HUES6 (cell line): Measurements from ENCODE around the gene JPH3.

Source experiments
- H3K27ac ChIP-seq: 2 replicates; pipeline ENCODE4 v1.7.0; 2013; ENCODE audit warnings: low read depth, mild to moderate bottlenecking, low read length, inconsistent platforms
- H3K27me3 ChIP-seq: 2 replicates; pipeline ENCODE4 v1.6.1; 2013; ENCODE audit warnings: low read length; ENCODE audit not compliant: control insufficient read depth, insufficient read depth
- H3K36me3 ChIP-seq: 2 replicates; pipeline ENCODE4 v1.6.1; 2013; ENCODE audit warnings: low read length; ENCODE audit not compliant: control insufficient read depth, insufficient read depth
- H3K4me1 ChIP-seq: 2 replicates; pipeline ENCODE4 v1.6.1; 2013; ENCODE audit warnings: low read length; ENCODE audit not compliant: control insufficient read depth, insufficient read depth
- H3K4me3 ChIP-seq: 2 replicates; pipeline ENCODE4 v1.5.1; 2013; ENCODE audit warnings: low read depth, low read length
- H3K9ac ChIP-seq: one replicate; pipeline ENCODE4 v1.6.1; 2013; ENCODE audit warnings: mild to moderate bottlenecking, low read length
- H3K9me3 ChIP-seq: 2 replicates; pipeline ENCODE4 v1.6.1; 2013; ENCODE audit warnings: low read depth, low read length; ENCODE audit not compliant: control insufficient read depth, insufficient read depth

JPH3 gene

DNA sequence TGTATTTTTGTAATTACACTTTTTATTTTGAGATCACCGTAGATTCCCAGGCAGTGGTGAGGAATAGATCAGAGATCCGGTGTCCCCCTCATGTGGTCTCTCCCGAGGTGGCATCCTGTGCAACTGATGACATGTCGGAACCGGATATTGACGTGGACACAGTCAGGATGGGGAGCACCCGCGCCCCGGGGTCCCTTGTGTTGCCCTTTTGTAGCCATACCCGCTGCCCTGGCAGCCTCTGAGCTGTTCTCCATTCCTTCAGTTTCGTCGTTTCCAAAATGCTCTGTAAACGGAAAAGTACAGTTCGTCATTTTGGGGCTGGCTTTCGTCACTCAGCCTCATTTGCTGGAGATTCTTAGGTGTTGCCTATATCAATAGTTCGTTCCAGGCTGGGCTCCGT, 14.2 kb downstream of the JPH3 start:
- Histone ChIP-seq H3K27me3 (no peaks in the 10 kb centered on the region), H3K9ac (no peak overlapping the region), H3K27ac (no peak overlapping the region), H3K36me3 (no peaks in the 10 kb centered on the region), H3K4me1 (peaks cover 11% of the 10 kb centered on the region; the same call in 1 of the 2 replicates), H3K4me3 (no peak overlapping the region), H3K9me3 (no peaks in the 10 kb centered on the region)

DNA sequence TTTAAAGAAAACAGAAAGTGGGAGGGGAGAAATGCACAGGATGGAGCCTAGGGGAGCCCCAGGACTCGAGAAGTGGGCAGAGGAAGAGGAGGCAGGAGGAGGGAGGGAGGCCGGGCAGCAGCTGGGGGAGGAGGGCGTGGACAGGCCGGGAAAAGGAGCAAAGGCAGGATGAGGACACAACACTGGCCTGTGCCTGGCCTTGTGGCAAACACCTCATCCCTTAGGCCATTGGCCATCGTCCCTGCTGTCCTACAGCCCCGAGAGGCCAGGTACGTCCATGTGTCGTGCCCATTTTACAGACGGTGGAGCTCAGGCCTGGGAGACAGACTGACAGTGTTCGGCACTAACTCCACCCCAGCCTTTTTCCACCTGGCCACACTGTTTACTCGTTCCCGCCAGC, 15.9 kb downstream of the JPH3 start:
- Histone ChIP-seq H3K4me3 (no peak overlapping the region), H3K36me3 (no peaks in the 10 kb centered on the region), H3K9ac (no peak overlapping the region), H3K27ac (no peak overlapping the region), H3K4me1 (peaks cover 11% of the 10 kb centered on the region; the same call in 1 of the 2 replicates), H3K9me3 (no peaks in the 10 kb centered on the region), H3K27me3 (no peaks in the 10 kb centered on the region)

DNA sequence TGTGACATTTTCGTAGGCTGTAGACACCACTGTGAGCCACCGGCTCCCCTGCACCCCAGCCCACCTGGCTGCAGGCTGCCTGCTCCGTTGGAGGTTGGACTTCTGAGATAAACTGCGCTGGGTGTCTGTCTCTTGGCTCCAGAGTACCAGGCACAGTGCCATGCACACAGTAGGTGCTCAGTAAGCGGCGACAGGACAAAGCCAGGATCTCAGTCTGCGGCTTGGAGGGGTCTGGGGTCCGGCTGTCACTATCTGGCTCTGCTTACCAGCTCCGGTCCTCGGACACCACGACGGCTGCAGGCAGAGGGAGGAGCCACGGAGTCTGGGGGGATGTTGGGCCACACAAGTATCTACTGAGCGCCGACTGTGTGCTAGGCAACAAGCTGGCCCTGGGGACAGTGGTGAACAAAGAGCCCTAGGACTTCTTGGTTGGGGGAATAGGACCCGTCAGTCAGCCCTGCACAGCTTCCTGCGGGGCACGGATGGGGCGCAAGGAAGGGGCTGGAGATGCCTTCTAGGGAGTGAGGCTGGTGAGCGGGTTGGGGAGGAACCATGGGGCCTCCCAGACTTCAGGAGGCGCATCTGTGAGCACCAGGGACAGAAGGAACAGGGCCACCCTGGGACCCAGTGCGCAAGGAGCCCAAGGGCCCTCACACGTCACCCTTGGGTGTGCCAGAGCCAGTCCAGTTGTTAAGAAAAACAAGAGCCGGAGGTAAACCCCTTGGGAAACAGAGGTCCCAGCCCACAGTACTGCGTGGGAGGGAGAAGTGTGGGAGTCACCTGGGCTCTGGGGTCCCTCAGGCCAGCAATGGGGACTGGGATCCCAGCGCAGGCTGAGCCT, 17.3 kb downstream of the JPH3 start:
- H3K36me3 ChIP-seq: no peaks in the 10 kb centered on the region
- no peak overlapping the region for H3K9ac ChIP-seq
- no peaks in the 10 kb centered on the region for H3K9me3 ChIP-seq
- H3K27ac ChIP-seq: no peak overlapping the region
- no peaks in the 10 kb centered on the region for H3K27me3 ChIP-seq
- peaks cover 11% of the 10 kb centered on the region; the same call in 1 of the 2 replicates for H3K4me1 ChIP-seq
- no peak overlapping the region for H3K4me3 ChIP-seq

DNA sequence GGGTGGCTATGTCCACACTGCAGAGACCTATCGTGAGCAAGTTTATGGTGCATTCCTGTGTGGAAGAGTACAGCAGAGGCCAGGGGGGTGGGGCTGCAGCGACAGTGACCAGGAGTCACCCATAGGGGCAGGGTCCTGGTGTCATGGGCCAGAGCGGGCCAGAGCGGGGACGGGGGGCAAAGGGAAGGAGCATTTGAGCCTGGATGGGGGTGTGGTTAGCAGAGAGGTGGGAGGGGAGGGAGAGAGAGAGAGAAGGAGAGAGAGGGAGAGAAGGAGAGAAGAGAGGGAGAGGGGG, 17.8 kb downstream of the JPH3 start:
- no peaks in the 10 kb centered on the region for H3K36me3 ChIP-seq
- no peak overlapping the region for H3K4me3 ChIP-seq
- peaks cover 11% of the 10 kb centered on the region; the same call in 1 of the 2 replicates for H3K4me1 ChIP-seq
- H3K27me3 ChIP-seq: no peaks in the 10 kb centered on the region
- H3K27ac ChIP-seq: no peak overlapping the region
- H3K9me3 ChIP-seq: no peaks in the 10 kb centered on the region
- H3K9ac ChIP-seq: no peak overlapping the region

DNA sequence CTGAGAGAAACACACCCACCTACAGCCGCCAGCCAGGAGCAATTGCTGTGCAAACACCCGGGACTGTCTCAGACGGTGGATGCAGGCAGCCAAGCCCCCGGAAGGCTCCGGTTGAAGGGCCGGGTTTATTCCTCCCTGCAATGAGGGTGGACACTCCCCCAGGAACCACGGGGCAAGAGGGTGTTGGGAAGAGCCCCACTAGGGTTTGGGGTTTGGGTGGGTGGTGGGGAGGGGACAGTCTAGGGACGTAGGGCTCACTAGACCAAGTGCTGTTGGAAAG, 19.2 kb downstream of the JPH3 start:
- Histone ChIP-seq H3K4me3 (no peak overlapping the region), H3K9me3 (no peaks in the 10 kb centered on the region), H3K27me3 (no peaks in the 10 kb centered on the region), H3K4me1 (peaks cover 11% of the 10 kb centered on the region; the same call in 1 of the 2 replicates), H3K36me3 (no peaks in the 10 kb centered on the region), H3K9ac (no peak overlapping the region), H3K27ac (no peak overlapping the region)

DNA sequence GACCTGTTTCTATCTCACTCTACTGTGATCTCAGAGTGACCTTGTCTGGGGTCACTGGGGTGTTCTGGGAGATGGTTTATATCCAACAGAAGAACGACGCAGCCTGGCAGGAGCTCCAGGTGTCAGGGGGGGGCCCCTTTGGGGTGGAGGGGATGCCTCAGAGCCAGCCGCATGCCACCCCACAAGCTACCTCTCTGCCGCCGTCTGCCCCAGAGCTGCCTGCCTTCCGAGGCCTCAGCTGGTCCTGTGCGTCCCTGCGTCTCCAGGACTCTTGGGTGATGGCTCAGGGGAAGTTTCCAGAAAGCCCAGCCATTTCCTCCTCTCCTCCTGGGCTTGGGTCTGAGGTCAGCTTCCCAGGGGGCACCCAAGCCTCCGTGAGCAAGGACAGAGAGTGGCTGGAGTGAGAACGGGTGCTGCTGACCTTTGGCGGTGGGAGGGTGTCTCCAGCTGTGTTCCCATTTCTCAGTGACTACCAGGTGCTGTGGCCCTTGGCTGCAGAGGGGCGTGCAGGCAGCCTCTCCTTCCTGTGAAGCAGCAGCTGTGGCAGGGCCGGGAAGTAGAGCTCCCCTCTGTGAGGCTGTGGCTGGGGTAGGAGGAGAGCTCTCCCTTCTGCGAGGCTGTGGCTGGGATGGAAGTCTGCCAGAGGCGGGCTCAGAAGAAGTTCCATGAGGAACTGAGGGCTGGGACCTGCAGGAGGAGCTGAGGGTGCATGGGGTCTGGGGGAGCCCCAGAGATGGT, 19.8 kb downstream of the JPH3 start:
- H3K27me3 ChIP-seq: no peaks in the 10 kb centered on the region
- H3K9ac ChIP-seq: no peak overlapping the region
- no peaks in the 10 kb centered on the region for H3K9me3 ChIP-seq
- H3K4me3 ChIP-seq: no peak overlapping the region
- H3K27ac ChIP-seq: no peak overlapping the region
- H3K4me1 ChIP-seq: peaks cover 11% of the 10 kb centered on the region; the same call in 1 of the 2 replicates
- H3K36me3 ChIP-seq: no peaks in the 10 kb centered on the region

DNA sequence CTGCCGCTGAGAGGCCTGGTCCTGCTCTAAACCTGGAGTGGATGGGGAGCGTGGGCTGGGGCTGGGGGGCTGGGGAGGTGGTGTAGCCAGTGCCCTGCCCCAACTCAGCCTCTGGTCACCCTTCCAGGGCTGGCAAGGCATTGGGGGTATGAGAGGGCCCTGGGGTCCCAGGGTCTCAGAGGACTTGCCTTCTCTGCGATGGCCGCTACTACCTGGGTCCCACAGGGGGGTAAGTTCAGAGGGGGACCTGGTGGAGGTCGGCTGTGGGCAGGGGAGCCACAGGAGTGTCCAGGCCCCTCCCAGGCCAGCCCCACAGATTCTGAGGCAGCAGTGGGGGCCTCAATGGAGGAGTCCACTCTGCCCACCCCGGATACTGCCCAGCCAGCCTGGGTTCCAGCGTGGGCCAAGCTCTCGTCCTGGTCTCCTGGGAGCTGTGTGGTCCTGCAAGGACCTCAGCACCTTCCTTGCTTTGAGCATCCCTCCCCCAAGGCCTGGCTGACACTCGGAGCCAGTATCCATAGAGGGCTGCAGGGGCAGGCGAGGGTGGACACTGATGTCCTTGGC, 20.5 kb downstream of the JPH3 start:
- Histone ChIP-seq H3K36me3 (no peaks in the 10 kb centered on the region), H3K4me1 (peaks cover 11% of the 10 kb centered on the region; the same call in 1 of the 2 replicates), H3K27ac (no peak overlapping the region), H3K27me3 (no peaks in the 10 kb centered on the region), H3K4me3 (no peak overlapping the region), H3K9ac (no peak overlapping the region), H3K9me3 (no peaks in the 10 kb centered on the region)

DNA sequence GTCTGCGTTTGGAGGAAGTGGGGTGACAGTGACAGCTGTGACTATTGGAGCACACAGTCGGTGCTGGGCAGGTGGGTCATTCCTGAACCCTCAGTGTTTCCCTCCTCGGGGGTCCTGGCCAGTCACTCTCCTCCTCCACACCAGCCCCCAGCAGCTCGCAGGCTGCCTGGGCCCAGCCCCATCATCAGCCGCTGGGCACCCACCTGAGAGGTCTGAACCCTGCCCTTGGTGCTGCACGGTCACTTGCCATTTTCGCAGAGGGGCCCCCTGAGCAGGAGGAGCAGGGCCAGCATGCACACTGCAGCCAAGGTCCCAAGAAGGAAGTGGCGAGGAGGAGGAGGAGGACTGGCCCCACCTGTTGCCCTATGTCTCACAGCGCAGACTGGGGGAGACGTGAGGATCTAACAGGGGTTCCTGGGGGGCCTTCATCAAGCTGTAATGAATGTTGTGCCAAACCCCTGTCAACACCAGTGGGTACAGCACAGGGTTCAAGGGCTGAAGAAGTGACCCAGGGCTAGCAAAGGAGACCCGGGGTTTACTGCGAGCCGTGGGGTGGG, 23.0 kb downstream of the JPH3 start:
- Histone ChIP-seq H3K27ac (no peak overlapping the region), H3K4me1 (peaks cover 4% of the 10 kb centered on the region; the same call in 1 of the 2 replicates), H3K9ac (no peak overlapping the region), H3K36me3 (no peaks in the 10 kb centered on the region), H3K9me3 (peaks cover 3% of the 10 kb centered on the region; the same call in 1 of the 2 replicates), H3K27me3 (no peaks in the 10 kb centered on the region), H3K4me3 (no peak overlapping the region)

DNA sequence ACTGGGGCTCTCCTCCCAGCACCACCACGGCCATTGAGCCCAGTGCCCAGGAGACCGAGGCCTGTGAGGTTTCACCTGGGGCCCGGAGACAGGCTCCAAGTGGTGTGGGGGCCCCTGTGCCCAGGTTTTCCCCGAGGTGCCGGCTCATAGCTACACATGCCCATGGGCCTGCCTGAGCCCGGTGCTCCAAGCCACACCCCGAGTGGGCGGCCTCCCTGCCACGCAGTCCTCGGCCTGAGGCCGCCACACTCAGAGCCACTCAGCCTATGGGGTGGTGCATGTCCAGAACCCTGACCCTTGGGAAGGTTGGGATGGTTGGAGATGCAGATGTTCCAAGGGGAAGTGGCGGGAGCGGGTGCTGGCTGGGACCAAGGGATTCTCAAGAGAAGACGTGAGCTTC, 24.1 kb downstream of the JPH3 start:
- H3K27me3 ChIP-seq: no peaks in the 10 kb centered on the region
- H3K4me3 ChIP-seq: no peak overlapping the region
- no peak overlapping the region for H3K9ac ChIP-seq
- no peaks in the 10 kb centered on the region for H3K36me3 ChIP-seq
- H3K4me1 ChIP-seq: no peaks in the 10 kb centered on the region
- peaks cover 6% of the 10 kb centered on the region for H3K9me3 ChIP-seq
- H3K27ac ChIP-seq: no peak overlapping the region

DNA sequence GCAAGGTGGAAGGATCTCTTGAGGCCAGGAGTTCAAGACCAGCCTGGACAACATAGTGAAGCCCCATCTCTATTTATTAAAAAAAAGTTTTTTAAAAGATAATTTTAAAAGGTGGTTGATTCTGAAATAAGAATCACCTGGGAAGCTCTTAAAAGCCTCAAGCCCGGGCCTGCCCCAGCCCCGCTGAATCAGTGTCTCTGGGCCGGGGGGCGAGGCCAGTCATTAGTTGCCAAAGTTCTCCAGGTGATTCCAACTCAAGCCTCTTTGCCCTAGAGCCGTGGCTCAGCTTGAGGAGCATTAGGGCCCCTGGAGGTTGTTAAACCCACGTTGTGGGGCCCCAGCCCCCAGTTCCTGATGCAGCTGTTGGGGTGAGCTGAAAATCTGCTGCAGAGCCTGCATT, 24.6 kb downstream of the JPH3 start:
- Histone ChIP-seq H3K4me3 (no peak overlapping the region), H3K27ac (no peak overlapping the region), H3K36me3 (no peaks in the 10 kb centered on the region), H3K27me3 (no peaks in the 10 kb centered on the region), H3K4me1 (no peaks in the 10 kb centered on the region), H3K9ac (no peak overlapping the region), H3K9me3 (peaks cover 6% of the 10 kb centered on the region)
